ENCODE results near the gene LBX2.

GRCh38 chr2:74527741-74528140 is 28.3 kb upstream of the LBX2 start:
- TF ChIP-seq CTCF (IDR thresholded peaks at IDR 0.05), result no peak
- TF ChIP-seq POLR2A (IDR thresholded peaks at IDR 0.05), result no peak

All from transverse colon (tissue), 3 donors.